ENCODE measurements around the gene ATG16L2.
A peak's percentile ranks its signal among the peaks of the same experiment; 100 is the strongest.
"Not testable (repeated sequence)": the region's sequence is repeated elsewhere in the genome, so short reads cannot be mapped to it uniquely, and the experiment has no call there.

Gene ATG16L2

GRCh38 chr11:72780296-72781062 lies 33.7 kb upstream of the ATG16L2 start:
- no peak for DNase-seq

DNA sequence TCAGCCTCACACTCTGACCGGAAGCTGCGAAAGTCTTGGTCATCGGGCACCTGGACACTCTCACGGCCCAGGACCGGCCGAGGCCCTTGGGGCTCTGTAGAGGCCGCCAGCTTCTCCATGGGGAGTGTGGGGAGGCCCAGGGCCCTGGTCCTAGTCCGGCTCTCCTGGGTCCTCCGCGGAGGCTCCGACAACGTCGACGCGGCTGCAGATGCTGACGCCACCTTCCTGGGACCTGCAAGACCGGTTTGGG lies 33.2 kb upstream of the ATG16L2 start:
- DNase-seq = no peak

DNA sequence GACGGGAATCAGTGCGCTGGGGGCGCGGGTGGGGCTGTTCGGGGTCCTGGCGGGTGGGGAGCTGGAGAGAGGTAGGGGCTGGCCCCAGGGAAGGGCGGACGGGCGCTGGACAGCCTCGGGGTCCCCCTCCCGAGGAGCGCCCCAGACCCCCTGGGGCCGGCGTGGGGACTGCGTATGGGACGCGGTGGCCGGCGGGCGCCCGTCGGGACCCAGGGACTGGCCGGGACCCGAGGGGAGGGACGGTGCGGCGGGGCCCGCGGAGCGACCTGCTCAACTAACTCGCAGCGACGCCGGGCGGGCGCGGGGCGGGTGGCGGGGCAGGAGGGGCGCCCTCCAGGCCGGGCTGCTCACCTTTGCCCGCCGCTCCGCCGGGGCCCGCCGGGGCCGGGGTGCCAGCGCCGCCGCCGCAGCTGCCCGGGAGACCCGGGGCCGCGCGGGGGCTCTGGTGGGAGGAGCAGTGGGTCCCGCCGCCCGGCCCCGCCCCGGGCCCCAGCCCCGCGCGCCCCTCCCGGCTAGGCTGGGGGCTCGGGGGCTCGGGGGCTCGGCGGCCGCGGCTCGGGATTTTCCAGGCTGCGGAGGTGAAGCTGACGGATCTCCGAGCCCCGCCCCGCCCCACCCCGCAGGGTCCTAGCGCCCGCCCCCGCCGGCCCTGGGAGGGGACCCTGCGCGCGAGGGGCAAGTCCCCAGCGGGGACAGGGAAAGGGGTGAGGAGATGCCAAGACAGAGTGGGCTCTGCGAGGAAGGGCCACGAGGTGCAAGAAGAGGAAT lies 32.7 kb upstream of the ATG16L2 start:
- peak; percentile 69 for DNase-seq

- DNase-seq = no peak
Measured at GRCh38 chr11:72782081-72782920, 31.9 kb upstream of the ATG16L2 start.

DNA sequence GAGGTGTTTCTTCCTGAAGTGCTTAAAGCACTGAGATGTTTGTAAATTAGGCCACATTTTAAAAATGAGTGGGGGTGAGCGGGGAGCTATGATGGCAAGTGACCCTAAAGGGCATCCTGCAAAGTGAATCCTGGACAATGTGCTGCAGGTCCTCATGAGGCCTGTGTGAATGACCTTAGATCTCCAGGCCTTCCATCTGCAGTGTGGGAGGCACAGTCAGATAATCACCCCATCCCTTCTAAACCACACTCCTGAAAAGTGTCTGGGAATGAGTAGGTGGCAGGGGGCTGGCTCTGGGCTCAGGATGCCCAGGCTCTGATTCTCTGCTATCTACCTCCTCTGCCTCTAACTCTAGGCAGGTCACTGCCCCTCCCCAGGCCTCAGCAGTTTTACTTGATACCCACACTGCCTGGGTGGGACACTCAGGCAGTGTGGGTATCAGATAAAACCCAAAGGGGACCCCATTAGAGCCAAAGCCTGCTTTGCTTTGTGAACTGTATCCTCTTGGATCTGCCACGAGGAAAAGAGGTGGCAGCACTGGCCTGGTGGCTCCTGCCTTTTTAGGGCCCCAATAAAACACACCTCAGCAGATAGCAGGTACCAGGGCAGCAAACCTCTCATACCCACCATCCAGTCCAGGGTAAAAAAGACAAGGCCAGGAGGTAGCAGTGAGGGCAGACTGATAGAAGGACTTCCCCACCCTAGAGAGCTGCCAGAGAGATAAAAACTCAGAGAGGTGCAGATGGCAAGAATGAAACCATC lies 30.9 kb upstream of the ATG16L2 start:
- no peak for DNase-seq

- DNase-seq = no peak
Measured at GRCh38 chr11:72784662-72785061, 29.5 kb upstream of the ATG16L2 start.

GRCh38 chr11:72786305-72787215 lies 27.7 kb upstream of the ATG16L2 start:
- DNase-seq = no peak

- no peak for DNase-seq
Measured at GRCh38 chr11:72787216-72788104, 26.8 kb upstream of the ATG16L2 start.

GRCh38 chr11:72788241-72788640 lies 26.0 kb upstream of the ATG16L2 start:
- DNase-seq = peak; percentile 39

GRCh38 chr11:72789493-72790131 lies 24.6 kb upstream of the ATG16L2 start:
- no peak for DNase-seq

DNA sequence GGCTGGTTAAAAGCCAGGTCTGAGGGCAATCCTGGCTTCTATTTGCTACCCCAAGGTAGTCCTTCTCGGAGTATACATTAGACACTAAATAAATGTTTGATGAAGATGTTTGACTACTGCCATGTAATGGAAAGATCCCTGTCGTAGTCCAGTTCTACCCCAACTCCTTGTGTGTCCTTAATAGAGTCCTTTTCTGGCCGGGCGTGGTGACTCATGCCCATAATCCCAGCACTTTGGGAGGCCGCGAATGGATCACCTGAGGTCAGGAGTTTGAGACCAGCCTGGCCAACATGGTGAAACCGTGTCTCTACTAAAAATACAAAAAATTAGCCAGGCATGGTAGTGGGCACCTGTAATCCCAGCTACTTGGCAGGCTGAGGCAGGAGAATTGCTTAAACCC lies 23.0 kb upstream of the ATG16L2 start:
- not testable (repeated sequence) for DNase-seq

GRCh38 chr11:72792437-72793021 lies 21.7 kb upstream of the ATG16L2 start:
- DNase-seq = no peak

- DNase-seq = no peak
Measured at GRCh38 chr11:72793076-72793424, 21.2 kb upstream of the ATG16L2 start.

- DNase-seq = peak; percentile 95
Measured at GRCh38 chr11:72793425-72794367, 20.5 kb upstream of the ATG16L2 start, which contains the start of gene STARD10. STARD10 (minus strand) TSS chr11:72794047; CDS start chr11:72781181, 12,866 bp downstream.

- DNase-seq = no peak
Measured at GRCh38 chr11:72798361-72798760, 15.8 kb upstream of the ATG16L2 start.

DNA sequence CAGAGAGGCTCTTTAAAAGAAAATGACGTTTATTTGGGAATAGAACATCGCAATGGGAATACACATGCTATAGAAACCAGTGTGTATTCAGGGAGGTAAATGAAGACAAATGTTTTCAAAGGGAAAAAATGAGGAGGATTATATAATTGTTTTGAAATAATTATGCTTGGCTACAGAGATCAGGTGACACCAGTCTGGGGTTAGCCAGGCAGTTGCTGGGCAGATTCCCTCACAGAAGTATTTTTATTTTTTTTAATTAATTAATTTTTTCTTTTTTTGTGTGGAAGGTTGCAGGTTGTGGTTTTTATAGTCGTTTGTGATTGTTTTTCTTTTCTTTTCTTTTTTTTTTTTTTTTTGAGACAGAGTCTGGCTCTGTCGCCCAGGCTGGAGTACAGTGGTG lies 14.8 kb upstream of the ATG16L2 start:
- no peak for DNase-seq

GRCh38 chr11:72802822-72803221 lies 11.4 kb upstream of the ATG16L2 start:
- no peak for DNase-seq

GRCh38 chr11:72805216-72805615 lies 9.0 kb upstream of the ATG16L2 start:
- peak; percentile 43 for DNase-seq

- DNase-seq = not testable (repeated sequence)
Measured at GRCh38 chr11:72806378-72806777, 7.8 kb upstream of the ATG16L2 start.
